Breast epithelium (tissue), 4 donors: ENCODE measurements around the gene SSH2. TPM values are rescaled to one million over a fixed set of nuclear protein-coding genes. Genes with fewer than 3 reads are reported as not detected.
"Not testable (repeated sequence)": the region's sequence is repeated elsewhere in the genome, so short reads cannot be mapped to it uniquely, and the experiment has no call there.

Source experiments
- DNase-seq, 2 donors: peaks; one replicate each; pipeline ENCODE4 v3.0.0-alpha.2; 2019; ENCODE audit warnings: low spot score in 2 of 2
- H3K27ac ChIP-seq, 2 donors: fragments of 200-600 bp; sonication (generic) in 1 of 2; one replicate each; pipeline ENCODE4 v1.5.1; 2016 to 2019; ENCODE audit warnings: mild to moderate bottlenecking in 1 of 2
- H3K27me3 ChIP-seq, 2 donors: fragments of 200-600 bp; sonication (generic) in 1 of 2; one replicate each; pipeline versions ENCODE4 v1.5.1 to v1.6.0; 2017 to 2019; ENCODE audit warnings: control low read depth in 1 of 2, mild to moderate bottlenecking in 1 of 2
- H3K36me3 ChIP-seq: fragments of 200-600 bp; one replicate; pipeline ENCODE4 v1.5.1; 2019
- H3K4me1 ChIP-seq, 2 donors: fragments of 200-600 bp; sonication (generic); one replicate each; pipeline ENCODE4 v1.5.1; 2016 to 2019; ENCODE audit warnings: control low read depth in 1 of 2
- H3K4me3 ChIP-seq, 3 donors: fragments of 200-600 bp; sonication (generic); 1 replicate in 2 of 3; 2 replicates in 1 of 3; pipeline ENCODE4 v1.5.1; 2016 to 2019; ENCODE audit warnings: mild to moderate bottlenecking in 3 of 3, moderate library complexity in 2 of 3
- H3K9me3 ChIP-seq, 2 donors: fragments of 200-600 bp; sonication (generic) in 1 of 2; one replicate each; pipeline ENCODE4 v1.5.1; 2016 to 2019; ENCODE audit warnings: control low read depth in 1 of 2
- CTCF ChIP-seq, 3 donors: fragments of 450-650 bp; IDR thresholded peaks; one replicate each; pipeline ENCODE4 v1.5.1; 2016 to 2017; ENCODE audit warnings: antibody characterized with exemption in 3 of 3, mild to moderate bottlenecking in 3 of 3, moderate library complexity in 3 of 3
- POLR2A ChIP-seq: fragments of 450-650 bp; IDR thresholded peaks from one replicate; pipeline ENCODE4 v1.6.1; 2016; ENCODE audit warnings: antibody characterized with exemption, mild to moderate bottlenecking, moderate library complexity
- POLR2AphosphoS5 ChIP-seq, 3 donors: sonication (generic); formaldehyde crosslinking; IDR thresholded peaks; one replicate each; pipeline ENCODE4 v1.6.1; 2017; ENCODE audit warnings: antibody characterized with exemption in 3 of 3
- intact Hi-C: fragments of 100-400 bp; cut with DNase I; formaldehyde crosslinking; loops from one replicate; pipeline ENCODE4 v1.15.1; 2023; ENCODE audit warnings: low total_unique reads
- total RNA-seq, 3 donors: library from RNA; depleted of rRNA; stranded (reverse); fragments of >200 nt; gene quantifications; one replicate each; pipeline ENCODE4 v1.1.0, GENCODE V29; 2016

Gene SSH2
- total RNA-seq, 3 donors from 2014 or later, result 23.0 to 64.2 (median 25.9) TPM

- H3K36me3 ChIP-seq, result no peaks in the 10 kb centered on the region
Observed at GRCh38 chr17:29866746-29867404, 63.2 kb downstream of the SSH2 start.

GRCh38 chr17:29864615-29865014, 65.4 kb downstream of the SSH2 start:
- no peaks in the 10 kb centered on the region for H3K4me1 ChIP-seq
- DNase-seq, result no peak
- TF ChIP-seq POLR2A, result no peak
- TF ChIP-seq CTCF (IDR thresholded peaks at IDR 0.05), result no peak
- no peak for TF ChIP-seq POLR2AphosphoS5 (IDR thresholded peaks at IDR 0.05)
- no peaks in the 10 kb centered on the region for H3K9me3 ChIP-seq
- no peaks in the 10 kb centered on the region for H3K27me3 ChIP-seq
- H3K27ac ChIP-seq, result no peak overlapping the region
- H3K36me3 ChIP-seq, result no peaks in the 10 kb centered on the region
- no peak overlapping the region for H3K4me3 ChIP-seq
- intact Hi-C loops, result no loop called here

More at GRCh38 chr17:29866746-29867404, 63.2 kb downstream of the SSH2 start:
- Histone ChIP-seq H3K4me3 (no peak overlapping the region), H3K27ac (no peak overlapping the region), H3K4me1 (no peaks in the 10 kb centered on the region), H3K9me3 (no peaks in the 10 kb centered on the region), H3K27me3 (no peaks in the 10 kb centered on the region)
- intact Hi-C loops, result no loop called here
- DNase-seq, result no peak
- no peak for TF ChIP-seq POLR2A

- H3K4me1 ChIP-seq, H3K4me3 ChIP-seq, intact Hi-C loops, DNase-seq, H3K27me3 ChIP-seq, H3K36me3 ChIP-seq, H3K27ac ChIP-seq, H3K9me3 ChIP-seq: not testable (repeated sequence)
Observed at GRCh38 chr17:29864123-29864522, 65.9 kb downstream of the SSH2 start.

GRCh38 chr17:29862951-29863350, 67.1 kb downstream of the SSH2 start:
- no peak for DNase-seq
- H3K27ac ChIP-seq, result no peak overlapping the region
- H3K36me3 ChIP-seq, result no peaks in the 10 kb centered on the region
- no peak for TF ChIP-seq CTCF (IDR thresholded peaks at IDR 0.05)
- TF ChIP-seq POLR2AphosphoS5 (IDR thresholded peaks at IDR 0.05), result no peak
- no peak for TF ChIP-seq POLR2A
- intact Hi-C loops, result no loop called here
- no peaks in the 10 kb centered on the region for H3K27me3 ChIP-seq
- H3K4me3 ChIP-seq, result no peak overlapping the region
- no peaks in the 10 kb centered on the region for H3K9me3 ChIP-seq
- no peaks in the 10 kb centered on the region for H3K4me1 ChIP-seq

GRCh38 chr17:29862127-29862526, 67.9 kb downstream of the SSH2 start:
- H3K4me1 ChIP-seq, result no peaks in the 10 kb centered on the region
- DNase-seq, result no peak
- no peak overlapping the region for H3K27ac ChIP-seq
- H3K27me3 ChIP-seq, result no peaks in the 10 kb centered on the region
- no peaks in the 10 kb centered on the region for H3K9me3 ChIP-seq
- H3K36me3 ChIP-seq, result no peaks in the 10 kb centered on the region
- intact Hi-C loops, result no loop called here
- no peak overlapping the region for H3K4me3 ChIP-seq
- TF ChIP-seq POLR2A (no peak), CTCF (IDR thresholded peaks at IDR 0.05) (no peak), POLR2AphosphoS5 (IDR thresholded peaks at IDR 0.05) (no peak)

GRCh38 chr17:29859445-29859844, 70.6 kb downstream of the SSH2 start:
- DNase-seq, H3K4me1 ChIP-seq, H3K36me3 ChIP-seq, H3K27ac ChIP-seq, H3K4me3 ChIP-seq, H3K27me3 ChIP-seq, intact Hi-C loops, H3K9me3 ChIP-seq: not testable (repeated sequence)

- intact Hi-C loops, result no loop called here
- no peaks in the 10 kb centered on the region for H3K9me3 ChIP-seq
- H3K4me3 ChIP-seq, result no peak overlapping the region
- no peak overlapping the region for H3K27ac ChIP-seq
- no peaks in the 10 kb centered on the region for H3K27me3 ChIP-seq
- H3K4me1 ChIP-seq, result no peaks in the 10 kb centered on the region
- TF ChIP-seq POLR2AphosphoS5 (IDR thresholded peaks at IDR 0.05), result no peak
- TF ChIP-seq POLR2A, result no peak
- TF ChIP-seq CTCF (IDR thresholded peaks at IDR 0.05), result no peak
- no peaks in the 10 kb centered on the region for H3K36me3 ChIP-seq
- DNase-seq, result no peak
Observed at GRCh38 chr17:29857823-29858222, 72.2 kb downstream of the SSH2 start.

- H3K4me3 ChIP-seq, DNase-seq, H3K27ac ChIP-seq, H3K36me3 ChIP-seq, H3K4me1 ChIP-seq, intact Hi-C loops, H3K9me3 ChIP-seq, H3K27me3 ChIP-seq: not testable (repeated sequence)
Observed at GRCh38 chr17:29857105-29857504, 72.9 kb downstream of the SSH2 start.
